GM18499 (cell line): Measurements from ENCODE around the gene BCOR.

Source experiments
- ATAC-seq: cut with Tn5 transposase; IDR thresholded peaks from one replicate; pipeline ENCODE4 v1.9.1; 2021; ENCODE audit warnings: moderate number of reproducible peaks; ENCODE audit not compliant: insufficient read depth, unreplicated experiment

BCOR gene

GRCh38 chrX:40100141-40100536 lies 2.4 kb upstream of the BCOR start:
- no peak for ATAC-seq

GRCh38 chrX:40099055-40099958 lies 1.5 kb upstream of the BCOR start:
- peak; percentile 37 for ATAC-seq

DNA sequence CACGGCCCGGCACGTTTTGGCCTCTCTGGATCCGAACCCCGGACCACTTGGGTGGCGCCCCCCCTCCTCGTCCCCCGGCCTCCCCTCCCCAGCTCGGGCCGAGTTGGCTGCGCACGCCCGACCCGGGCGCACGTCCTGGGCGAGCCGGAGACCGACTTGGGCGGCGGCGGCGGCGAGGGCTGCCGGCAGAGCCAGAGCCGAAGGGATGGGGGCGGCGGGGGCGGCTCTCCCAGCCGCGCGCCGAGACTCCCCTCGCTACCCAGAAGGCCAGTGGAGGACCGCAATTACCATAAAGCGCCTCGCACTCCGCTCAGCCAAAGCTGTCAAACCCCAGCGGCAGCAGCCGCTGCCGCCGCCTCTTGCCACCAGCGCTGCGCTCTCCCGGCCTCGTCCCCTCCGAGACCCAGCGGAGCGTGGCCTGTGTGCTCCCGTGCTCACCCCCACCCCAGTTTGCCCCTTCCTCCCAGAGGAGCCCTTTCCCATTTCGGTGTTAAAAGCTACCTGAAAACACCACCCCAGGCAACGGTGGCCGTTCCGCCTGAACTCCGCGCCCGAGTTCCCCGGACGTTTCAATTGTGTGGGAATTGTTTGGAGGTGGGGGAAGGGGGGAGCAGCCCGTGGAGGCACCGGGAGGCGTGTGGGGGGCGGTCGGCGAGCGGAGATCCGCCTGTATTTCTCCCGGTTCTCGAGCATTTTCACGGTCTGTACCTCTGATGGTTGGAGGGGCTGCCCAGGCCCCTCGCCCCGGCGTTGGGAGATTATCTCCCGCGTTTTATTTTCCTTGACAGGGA lies 701 bp upstream of the BCOR start:
- no peak for ATAC-seq

GRCh38 chrX:40097141-40097503 lies 636 bp downstream of the BCOR start:
- no peak for ATAC-seq

- ATAC-seq = no peak
Measured at GRCh38 chrX:40096395-40097091, 1.2 kb downstream of the BCOR start.

DNA sequence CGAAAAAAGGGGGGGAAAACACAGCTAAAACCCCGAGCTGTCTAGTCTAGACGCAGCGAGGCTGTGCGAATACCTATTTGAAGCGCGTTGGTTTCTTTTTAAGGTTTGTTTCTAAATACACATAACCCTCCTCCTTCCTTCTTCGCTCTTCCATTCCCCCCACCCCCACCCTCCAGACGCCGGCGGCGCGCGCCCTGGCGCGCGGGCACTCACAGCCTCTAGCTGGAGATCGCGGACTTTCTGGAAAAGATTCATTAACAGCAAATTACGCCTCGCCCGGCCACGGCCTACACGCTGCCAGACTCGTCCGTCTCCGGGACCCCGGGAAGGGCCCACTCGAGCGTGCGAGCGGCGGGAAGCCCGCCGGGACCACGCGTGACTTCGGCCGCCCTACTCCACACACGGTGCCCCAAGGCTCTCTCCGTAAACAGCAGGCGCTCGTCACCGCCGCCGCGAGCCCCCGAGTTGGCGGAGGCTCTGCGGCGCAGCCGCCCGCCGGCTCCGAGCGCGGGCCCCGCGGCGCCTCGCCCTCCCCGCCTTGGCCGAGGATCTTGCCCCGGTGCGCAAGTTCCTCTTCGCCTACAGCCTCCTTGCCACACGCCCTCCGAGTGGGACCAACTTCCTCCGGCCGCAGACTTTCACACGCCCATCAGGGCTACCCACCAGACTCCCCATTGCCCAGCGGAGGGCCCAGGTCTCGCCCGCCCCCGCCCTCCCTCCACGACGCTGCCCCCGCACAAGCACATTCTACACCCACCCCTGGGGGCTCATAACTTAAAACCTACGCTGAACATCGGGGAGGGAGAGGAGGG lies 2.0 kb downstream of the BCOR start:
- no peak for ATAC-seq

DNA sequence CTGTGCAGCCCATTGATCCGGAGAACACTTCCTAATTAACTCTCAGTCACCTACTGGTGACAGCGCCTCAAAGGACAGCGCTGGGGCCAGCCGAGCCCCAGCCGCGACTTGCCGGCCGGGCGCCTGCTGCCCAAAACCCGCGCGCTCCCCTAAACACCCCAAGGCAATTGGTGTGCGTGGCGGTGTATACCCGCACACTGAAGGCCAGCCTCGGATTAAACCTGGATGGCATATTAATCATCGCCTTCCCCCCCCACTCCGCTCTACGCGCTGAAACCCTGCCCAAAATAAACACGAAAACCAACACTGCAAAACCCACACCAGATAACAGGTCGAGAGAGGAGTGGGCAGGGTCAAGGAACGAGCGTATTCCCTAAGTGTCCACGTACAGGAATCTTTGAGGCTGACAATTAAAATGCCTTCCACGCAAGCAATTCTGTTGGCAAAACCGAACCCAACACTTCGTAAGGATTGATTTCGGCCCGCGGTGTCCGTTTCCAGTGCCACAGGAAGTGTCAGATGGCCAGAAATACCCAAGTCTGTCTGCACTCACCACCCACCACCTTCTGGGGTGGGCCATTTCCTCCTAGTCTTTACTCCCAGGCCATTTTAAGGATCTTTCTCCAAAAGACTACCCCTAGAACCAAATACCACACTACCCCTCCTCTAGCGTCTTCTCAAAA lies 2.7 kb downstream of the BCOR start:
- ATAC-seq = no peak

DNA sequence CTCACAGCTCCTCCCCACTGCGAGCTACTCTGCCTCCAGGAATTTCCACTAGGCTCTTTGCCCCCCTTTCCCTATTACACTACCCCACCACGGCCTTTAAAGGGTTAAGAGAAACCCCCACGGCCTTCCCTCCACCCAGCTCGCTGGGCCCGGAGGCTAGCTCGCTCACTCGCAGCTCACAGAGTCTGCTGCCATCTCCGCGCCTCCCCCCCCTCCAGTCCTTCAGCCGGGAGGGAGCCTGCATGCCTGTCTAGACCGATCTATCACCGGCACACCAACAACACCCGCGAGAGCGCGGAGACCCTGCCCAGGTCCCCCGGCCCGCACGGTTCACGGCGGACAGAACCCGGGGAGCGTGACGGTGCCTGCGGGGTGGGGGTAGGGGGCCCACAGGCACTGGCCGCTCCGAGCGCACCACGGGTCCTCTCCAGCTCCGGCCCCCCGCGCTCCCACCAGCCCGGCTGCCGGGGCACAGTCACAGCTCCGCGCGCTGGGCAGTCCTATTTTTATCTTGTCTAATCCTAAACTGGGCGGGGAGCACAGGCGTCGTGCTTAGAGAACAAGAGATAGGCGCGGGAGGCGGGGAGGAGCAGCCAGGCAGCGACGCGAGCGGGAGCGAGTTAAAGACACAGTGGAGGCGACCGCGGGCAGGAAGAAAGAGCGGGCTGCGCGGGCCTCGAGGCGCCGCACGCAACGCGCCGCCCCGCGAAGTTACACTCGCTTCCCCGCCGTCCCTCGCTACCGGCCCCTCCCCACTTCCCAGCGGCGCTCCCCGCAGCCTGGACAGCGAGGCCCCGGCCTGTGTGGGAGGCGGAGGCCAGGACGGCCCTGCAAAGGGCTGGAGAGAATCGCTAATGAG lies 3.5 kb downstream of the BCOR start:
- no peak for ATAC-seq

- ATAC-seq = no peak
Measured at GRCh38 chrX:40093586-40093985, 4.2 kb downstream of the BCOR start.

DNA sequence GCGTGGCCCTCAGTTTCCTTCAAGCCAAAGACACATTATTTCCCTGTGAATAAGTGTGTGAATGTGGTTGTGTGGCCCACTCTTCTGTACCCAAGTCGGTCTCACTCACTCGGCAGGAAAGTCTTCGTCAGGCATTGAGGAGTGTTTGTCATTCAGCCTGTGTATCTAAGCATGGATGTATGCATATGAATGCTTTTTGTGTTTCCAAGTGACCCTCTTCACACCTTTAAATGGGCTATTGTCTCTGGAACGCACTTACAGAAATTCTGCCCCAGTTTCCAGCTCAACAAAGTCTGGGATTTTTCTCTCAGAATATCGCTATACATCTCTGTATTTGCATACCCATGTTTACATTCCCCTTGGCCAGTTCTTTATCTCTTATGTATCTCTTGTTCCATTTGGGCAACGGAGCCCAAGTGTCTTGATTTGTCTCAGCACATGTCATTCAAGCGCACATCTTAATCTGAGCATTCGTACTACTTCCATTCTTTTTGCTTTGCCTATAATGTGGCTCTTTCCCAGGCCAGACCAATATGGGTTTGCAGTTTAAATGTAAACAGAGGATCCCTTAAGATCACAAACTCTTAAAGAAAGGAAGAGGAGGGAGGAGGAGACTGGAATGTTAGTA lies 4.8 kb downstream of the BCOR start:
- no peak for ATAC-seq

- ATAC-seq = no peak
Measured at GRCh38 chrX:40091691-40092421, 5.9 kb downstream of the BCOR start.

GRCh38 chrX:40090961-40091360 lies 6.8 kb downstream of the BCOR start:
- ATAC-seq = no peak

GRCh38 chrX:40090050-40090804 lies 7.5 kb downstream of the BCOR start:
- ATAC-seq = no peak

- no peak for ATAC-seq
Measured at GRCh38 chrX:40088803-40089540, 8.8 kb downstream of the BCOR start.

- no peak for ATAC-seq
Measured at GRCh38 chrX:40088299-40088625, 9.5 kb downstream of the BCOR start.
